Measurements from ENCODE around the gene GALNT17. TPM values are rescaled to one million over a fixed set of nuclear protein-coding genes. Genes with fewer than 3 reads are reported as not detected.

The GALNT17 gene
- total RNA-seq, 1 donor, result 0.18 TPM

GRCh38 chr7:71238581-71239295 is 106.8 kb downstream of the GALNT17 start:
- no peak for DNase-seq (ENCODE audit: low read depth)
- no peak for TF ChIP-seq CTCF (IDR thresholded peaks at IDR 0.05; ENCODE audit: insufficient read depth, low read length)

GRCh38 chr7:71239586-71240268 is 107.8 kb downstream of the GALNT17 start:
- TF ChIP-seq CTCF (IDR thresholded peaks at IDR 0.05; ENCODE audit: insufficient read depth, low read length), result no peak
- no peak overlapping the region for H3K4me3 ChIP-seq (ENCODE audit: low read depth, low read length)
- no peak for DNase-seq (ENCODE audit: low read depth)

More at GRCh38 chr7:71238581-71239295, 106.8 kb downstream of the GALNT17 start:
- H3K4me3 ChIP-seq (ENCODE audit: low read depth, low read length), result no peak overlapping the region

- DNase-seq (ENCODE audit: low read depth), result no peak
- H3K4me3 ChIP-seq (ENCODE audit: low read depth, low read length), result no peak overlapping the region
- no peak for TF ChIP-seq CTCF (IDR thresholded peaks at IDR 0.05; ENCODE audit: insufficient read depth, low read length)
These were observed 111.9 kb downstream of the GALNT17 start for GRCh38 chr7:71243736-71244410.

GRCh38 chr7:71245038-71245437 is 113.1 kb downstream of the GALNT17 start:
- no peak overlapping the region for H3K4me3 ChIP-seq (ENCODE audit: low read depth, low read length)
- TF ChIP-seq CTCF (IDR thresholded peaks at IDR 0.05; ENCODE audit: insufficient read depth, low read length), result no peak
- no peak for DNase-seq (ENCODE audit: low read depth)

GRCh38 chr7:71251706-71252105 is 119.8 kb downstream of the GALNT17 start:
- DNase-seq (ENCODE audit: low read depth), result no peak
- H3K4me3 ChIP-seq (ENCODE audit: low read depth, low read length), result no peak overlapping the region
- no peak for TF ChIP-seq CTCF (IDR thresholded peaks at IDR 0.05; ENCODE audit: insufficient read depth, low read length)

GRCh38 chr7:71254751-71255150 is 122.8 kb downstream of the GALNT17 start:
- H3K4me3 ChIP-seq (ENCODE audit: low read depth, low read length), result no peak overlapping the region
- no peak for DNase-seq (ENCODE audit: low read depth)
- TF ChIP-seq CTCF (IDR thresholded peaks at IDR 0.05; ENCODE audit: insufficient read depth, low read length), result no peak

All from fibroblast of the aortic adventitia (primary cell).